DMS153 treated with DMSO at 0.1 percent for 48 hours (cell line): ENCODE results near the gene SCYGR3.

Experiments used
- DNase-seq: peaks from one replicate; lab custom pipeline; 2025; ENCODE audit not compliant: unreplicated experiment; lab: John Stamatoyannopoulos, UW

SCYGR3 gene, protein sequence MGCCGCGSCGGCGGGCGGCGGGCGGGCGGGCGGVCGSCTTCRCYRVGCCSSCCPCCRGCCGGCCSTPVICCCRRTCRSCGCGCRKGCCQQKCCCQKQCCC

GRCh38 chr2:227614740-227615139 lies at the start of gene SCYGR3:
SCYGR3 (minus strand) TSS chr2:227614840; CDS start chr2:227614840, 0 bp downstream.
- DNase-seq, result no peak

GRCh38 chr2:227661827-227662226 lies 47.2 kb upstream of the SCYGR3 start:
- no peak for DNase-seq

- DNase-seq, result no peak
Measured at GRCh38 chr2:227661025-227661649, 46.5 kb upstream of the SCYGR3 start.

GRCh38 chr2:227657199-227657845 lies 42.7 kb upstream of the SCYGR3 start:
- no peak for DNase-seq

GRCh38 chr2:227655454-227655853 lies 40.8 kb upstream of the SCYGR3 start:
- no peak for DNase-seq

DNA sequence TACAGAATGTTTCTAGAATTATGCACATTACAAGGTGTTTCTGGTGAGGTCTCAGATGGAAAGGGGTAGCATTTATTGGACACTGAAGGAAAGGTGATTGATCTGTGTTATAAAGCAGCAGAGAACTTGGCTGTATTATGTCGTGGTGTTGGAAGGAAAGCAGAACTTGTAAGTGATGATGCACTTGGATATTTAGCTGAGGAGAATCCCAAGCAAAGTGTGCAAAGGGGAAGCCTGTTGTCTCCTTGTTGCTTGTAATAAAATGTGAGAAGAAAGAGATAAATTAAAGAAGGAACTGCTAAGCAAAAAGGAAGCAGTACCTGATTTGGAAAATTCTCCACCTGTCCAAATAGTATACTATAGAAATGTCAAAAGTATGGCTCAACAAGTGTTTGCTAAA lies 39.8 kb upstream of the SCYGR3 start:
- no peak for DNase-seq

DNA sequence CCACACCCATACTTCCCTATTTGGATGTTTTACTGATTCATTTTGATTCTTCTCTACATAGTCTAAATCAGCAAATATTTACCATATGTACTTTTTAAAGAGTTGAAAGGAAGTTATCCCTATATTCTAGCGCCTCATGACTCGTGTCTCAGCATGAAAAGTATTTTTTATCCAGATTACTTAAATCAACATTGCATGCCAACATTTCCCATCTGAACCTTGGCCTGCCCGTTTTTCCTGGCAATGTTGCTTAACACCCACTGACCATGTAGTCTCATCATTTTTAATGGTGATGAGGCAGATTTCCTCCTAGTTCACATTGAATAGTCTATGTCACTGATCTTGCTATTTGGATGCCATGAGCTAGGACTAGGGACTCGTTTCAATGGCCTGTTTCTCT lies 38.8 kb upstream of the SCYGR3 start:
- DNase-seq, result no peak

DNA sequence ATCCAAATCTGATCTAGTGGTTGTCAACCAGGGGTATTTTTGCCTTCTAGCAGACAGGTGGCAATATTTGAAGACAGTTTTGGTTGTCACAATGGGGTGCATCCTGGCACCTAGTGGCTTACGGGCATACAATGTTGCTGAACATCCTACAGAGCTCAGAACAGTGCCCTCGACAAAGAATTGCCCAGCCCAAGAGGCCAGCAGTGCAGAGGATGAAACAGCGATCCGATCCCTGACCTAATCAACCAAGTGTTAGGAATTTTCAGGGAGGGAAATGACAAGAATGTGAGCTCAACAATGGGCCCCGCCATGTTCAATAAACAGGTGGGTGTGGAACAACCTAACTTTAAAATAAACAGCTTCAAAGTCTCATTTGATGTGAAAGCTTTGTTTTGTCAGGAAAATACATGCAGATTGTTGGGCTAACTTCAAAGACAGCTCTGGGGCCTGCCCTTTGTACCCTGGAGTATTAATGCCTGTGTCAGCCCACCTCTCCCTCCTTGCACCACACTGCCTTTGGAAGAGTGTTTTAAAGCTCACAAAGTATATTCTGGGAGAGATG lies 29.4 kb upstream of the SCYGR3 start:
- no peak for DNase-seq

GRCh38 chr2:227642656-227643055 lies 28.0 kb upstream of the SCYGR3 start:
- DNase-seq, result no peak

DNA sequence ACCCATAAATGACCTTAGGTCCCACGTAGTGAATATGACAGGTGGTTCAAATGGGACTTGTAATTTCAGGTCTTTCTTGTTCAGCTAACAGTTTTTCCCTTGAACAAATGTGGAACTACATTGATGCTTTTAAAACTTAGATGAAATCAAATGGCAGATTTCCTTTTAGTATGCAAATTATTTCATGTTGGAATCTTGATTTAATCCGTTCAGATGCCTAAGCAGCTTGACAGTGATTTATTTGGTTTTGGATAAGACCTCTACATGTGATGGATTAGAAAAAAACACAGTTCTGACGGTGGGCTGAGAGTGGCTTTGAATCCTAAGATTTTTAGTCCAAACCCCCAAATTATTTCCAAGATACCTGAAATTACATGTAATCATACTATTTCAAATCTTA lies 19.6 kb upstream of the SCYGR3 start:
- DNase-seq, result no peak

DNA sequence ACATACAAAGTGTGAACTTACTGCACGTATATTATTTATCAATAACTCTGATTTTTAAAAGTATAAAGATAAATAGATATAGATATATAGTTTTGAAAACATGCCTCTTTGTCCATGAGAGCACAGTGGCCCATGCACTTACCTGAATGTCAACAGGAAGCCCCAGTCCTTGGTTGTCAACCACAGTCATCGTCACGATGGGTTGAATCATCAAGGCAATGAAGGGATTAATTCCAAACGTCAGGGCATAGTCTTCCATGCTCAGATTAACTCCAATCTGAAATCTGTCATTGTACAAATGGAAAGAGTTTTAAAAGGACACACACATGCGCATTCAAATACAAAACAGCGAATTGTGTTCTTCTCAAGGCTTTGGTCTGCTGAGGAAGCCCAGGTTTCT lies 18.2 kb upstream of the SCYGR3 start:
- no peak for DNase-seq

GRCh38 chr2:227630322-227630721 lies 15.7 kb upstream of the SCYGR3 start:
- DNase-seq, result no peak

DNA sequence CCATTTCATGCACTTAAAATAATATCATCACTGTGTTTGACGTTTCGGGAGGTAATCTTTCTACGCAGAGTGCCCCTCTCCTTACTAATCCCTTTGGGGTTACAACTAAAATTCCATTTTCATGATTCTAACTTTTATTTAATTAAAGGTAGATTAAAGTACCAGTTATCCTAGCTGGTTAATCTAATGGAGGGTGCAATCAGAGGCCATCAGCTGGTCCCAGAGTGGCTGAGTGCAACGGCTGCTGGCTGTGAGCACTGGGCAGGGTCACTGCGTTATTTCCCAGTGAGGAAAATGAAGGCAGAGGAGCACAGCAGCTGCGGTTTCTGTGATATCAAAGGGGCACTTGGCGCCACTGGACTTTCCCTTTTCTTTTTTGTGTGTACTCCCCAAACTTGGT lies 14.8 kb upstream of the SCYGR3 start:
- no peak for DNase-seq

DNA sequence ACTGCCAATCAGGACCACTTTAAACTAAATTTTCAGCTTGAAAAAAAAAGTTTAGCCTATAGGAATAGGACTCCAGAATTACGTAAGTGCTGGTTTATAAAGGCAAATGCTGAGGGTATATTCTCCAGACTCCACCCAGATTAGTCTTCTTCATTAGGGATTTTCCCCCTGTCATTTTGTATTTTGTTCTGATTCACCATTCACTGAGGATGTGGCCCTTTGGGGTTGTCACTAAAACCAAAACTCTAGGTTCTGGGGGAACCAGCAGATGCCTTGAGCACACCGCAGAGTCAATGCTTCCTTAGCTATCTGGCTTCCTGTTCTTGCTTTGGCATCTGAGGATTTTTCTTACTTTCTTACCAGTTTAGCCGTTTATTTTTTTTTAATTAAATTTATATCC lies 13.1 kb upstream of the SCYGR3 start:
- no peak for DNase-seq

DNA sequence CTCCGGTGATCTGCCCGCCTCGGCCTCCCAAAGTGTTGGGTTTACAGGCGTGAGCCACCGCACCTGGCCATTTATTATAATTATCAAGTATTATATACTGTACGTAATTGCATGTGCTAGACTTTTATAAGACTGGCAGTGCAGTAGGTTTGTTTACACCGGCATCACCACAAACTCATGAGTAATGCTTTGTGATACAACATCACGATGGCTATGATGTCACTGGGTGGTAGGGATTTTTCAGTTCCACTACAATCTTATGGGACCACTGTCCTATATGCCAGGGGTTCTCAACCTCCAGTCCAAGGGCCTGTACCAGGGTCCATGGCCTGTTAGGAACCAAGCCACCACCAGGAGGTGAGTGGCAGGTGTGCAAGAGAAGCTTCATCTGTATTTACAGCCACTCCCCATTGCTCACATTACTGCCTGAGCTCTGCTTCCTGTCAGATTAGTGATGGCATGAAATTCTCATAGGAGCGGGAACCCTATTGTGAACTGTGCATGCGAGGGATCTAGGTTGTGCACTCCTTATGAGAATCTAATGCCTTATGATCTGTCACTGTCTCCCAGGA lies 12.0 kb upstream of the SCYGR3 start:
- no peak for DNase-seq

DNA sequence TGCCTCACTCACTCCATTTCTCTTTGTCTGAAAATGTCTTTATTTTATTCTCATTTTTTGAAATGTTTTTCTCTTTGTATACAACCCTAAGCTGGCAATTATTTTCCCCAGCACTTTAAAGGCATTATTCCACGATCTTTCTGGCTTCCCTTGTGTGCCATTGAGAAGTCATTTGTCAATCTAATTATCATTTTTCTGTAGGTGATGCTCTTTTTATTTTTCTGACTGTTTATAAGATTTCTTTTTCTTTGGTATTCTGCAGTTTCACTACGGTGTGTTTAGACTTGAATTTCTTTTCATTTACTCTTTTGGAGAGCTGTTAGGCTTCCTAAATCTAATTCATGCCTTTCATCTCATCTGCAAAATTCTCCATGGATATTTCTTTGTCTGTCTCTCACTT lies 10.8 kb upstream of the SCYGR3 start:
- DNase-seq, result no peak

DNA sequence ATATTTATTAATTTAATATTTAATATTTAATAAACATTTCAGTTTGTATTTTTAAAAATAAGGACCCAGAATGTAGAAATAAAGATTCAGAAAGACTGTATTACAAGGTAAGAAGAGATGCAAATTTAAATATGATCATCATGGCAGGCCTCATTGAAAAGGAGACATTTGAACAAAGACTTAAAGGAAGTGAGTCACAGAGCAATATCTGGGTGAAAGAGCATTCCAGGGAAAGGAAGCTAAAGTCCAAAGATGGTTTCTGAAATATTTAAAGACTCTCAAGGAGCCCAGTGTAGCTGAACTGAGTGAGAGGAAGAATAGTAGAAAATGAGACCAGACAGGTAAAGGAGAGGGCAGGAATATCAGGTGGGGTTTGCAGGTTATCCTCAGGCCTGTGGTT lies 8.6 kb upstream of the SCYGR3 start:
- no peak for DNase-seq

DNA sequence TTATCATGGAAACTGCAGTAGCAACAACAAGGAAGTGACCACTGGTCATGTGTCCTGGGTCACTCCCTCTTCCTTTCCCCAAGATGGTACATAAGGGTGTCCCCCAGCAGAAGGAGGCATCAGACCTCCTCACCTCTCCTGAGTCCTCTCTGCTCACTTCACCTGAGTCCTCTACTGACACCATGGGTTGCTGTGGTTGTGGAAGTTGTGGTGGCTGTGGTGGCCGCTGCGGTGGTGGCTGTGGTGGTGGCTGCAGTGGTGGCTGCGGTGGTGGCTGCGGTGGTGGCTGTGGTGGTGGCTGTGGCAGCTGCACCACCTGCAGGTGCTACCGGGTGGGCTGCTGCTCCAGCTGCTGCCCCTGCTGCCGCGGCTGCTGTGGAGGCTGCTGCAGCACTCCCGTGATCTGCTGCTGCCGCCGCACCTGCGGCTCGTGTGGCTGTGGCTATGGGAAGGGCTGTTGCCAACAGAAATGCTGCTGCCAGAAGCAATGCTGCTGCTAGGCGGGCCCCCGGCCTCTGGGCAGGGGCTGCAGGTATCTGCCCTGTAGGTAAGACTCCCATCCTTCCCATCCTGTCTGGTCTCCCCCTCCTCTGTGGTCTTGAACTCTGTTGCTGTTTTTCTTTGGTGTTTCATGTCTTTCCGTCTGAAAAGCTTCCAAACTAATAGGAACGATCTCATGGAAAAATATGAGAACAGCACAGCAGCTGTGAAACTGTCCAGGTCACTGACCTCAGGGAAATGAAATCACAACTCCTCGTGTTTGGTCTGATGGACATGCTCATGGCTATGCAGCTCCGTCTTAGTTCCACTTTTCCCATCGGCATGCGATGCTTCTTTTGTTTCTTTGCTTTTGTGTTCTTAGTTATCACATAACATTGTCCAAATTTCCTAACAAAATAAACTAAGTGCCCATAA lies 2.9 kb upstream of the SCYGR3 start, which contains the start of gene SCYGR4:
SCYGR4 (plus strand) TSS at position 183 of the 915 bp plus-strand sequence; CDS start at position 183, 0 bp downstream.
- no peak for DNase-seq

DNA sequence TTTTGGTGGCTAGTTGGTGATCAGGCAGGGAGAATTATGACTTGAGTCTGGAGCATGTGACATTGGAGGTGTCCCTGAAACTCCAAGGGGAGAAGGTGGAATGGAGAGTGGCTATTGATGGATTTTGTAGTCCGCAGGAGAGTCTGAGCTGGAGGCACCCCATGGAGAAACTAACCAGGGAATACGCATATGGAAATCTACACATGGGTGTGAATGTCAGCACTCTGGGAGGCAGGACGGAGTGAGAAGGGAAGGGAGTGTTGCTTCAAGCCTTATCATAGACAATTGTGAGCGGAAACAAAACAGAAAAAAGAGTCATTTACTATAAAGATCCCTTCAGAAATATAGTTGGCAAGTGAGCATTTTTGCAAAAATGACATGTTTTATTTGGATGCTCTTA lies 2.0 kb upstream of the SCYGR3 start:
- no peak for DNase-seq

DNA sequence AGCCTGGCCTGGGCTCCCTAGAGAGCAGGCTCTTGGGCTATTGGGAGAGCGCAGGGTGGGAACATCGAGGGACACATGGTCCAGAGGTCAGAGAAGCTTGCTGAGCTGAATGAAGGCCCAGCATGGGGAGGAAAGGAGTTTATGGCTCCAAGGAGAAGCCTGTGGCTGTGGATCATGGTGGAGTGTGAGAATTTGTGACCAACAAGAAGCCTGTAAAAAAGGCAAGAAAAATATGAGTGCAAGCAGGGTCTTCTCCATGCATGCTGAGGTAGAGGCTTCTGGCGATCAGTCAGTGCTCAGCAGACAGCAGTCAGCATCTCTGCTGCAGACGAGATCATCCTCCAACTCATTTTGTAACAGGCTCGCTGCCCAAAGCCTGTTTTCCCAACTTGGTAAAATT lies 1.3 kb upstream of the SCYGR3 start:
- DNase-seq, result no peak

DNA sequence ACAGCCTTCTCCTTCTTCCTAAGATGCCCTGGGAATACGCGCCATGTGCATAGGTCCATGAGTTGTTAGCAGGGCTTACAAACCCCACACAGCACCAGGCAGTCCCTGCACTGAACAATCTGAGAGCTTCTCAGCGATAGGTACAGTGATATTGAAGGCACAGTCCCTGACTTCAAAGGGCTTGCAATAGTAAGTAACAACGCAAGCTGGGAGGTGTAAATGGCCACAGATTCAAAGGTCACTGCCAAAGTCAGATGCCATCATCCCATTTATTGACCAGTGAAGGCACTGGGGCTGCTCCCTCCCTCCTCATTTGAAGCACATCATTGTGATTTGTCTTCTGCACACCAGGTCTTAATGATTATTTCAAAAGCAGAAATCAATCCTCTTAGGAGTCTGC lies 541 bp upstream of the SCYGR3 start:
- DNase-seq, result no peak
